Left ventricle myocardium inferior (tissue), 1 donor: Measurements from ENCODE around the gene MRAP2. TPM values are rescaled to one million over a fixed set of nuclear protein-coding genes. Genes with fewer than 3 reads are reported as not detected.
"Not testable (repeated sequence)": the region's sequence is repeated elsewhere in the genome, so short reads cannot be mapped to it uniquely, and the experiment has no call there.

Experiments used
- DNase-seq: peaks from one replicate; pipeline ENCODE4 v3.0.0-alpha.2; 2020
- H3K27ac ChIP-seq: fragments of 200-600 bp; replicated peaks from 2 replicates; pipeline ENCODE4 v1.8.0; 2021
- H3K27me3 ChIP-seq: fragments of 200-600 bp; 2 replicates; pipeline ENCODE4 v1.8.0; 2021; ENCODE audit warnings: low read depth
- H3K36me3 ChIP-seq: fragments of 200-600 bp; 2 replicates; pipeline ENCODE4 v1.8.0; 2021
- H3K4me1 ChIP-seq: fragments of 200-600 bp; 2 replicates; pipeline ENCODE4 v1.8.0; 2021
- H3K4me3 ChIP-seq: fragments of 200-600 bp; 2 replicates; pipeline ENCODE4 v1.8.0; 2021; ENCODE audit warnings: mild to moderate bottlenecking, moderate library complexity
- H3K9me3 ChIP-seq: fragments of 200-600 bp; replicated peaks from 2 replicates; pipeline ENCODE4 v1.8.0; 2021
- CTCF ChIP-seq: fragments of 200-600 bp; IDR thresholded peaks from 2 replicates; pipeline ENCODE4 v1.8.0; 2021; ENCODE audit warnings: antibody characterized with exemption, mild to moderate bottlenecking, borderline replicate concordance
- intact Hi-C: fragments of 100-400 bp; cut with micrococcal nuclease; formaldehyde crosslinking; loops from one replicate; pipeline ENCODE4 v1.11.0; 2022
- total RNA-seq: library from RNA; stranded (reverse); fragmentation: NEBNext Ultra II Directional; extraction: Animal tissue kit (Norgen Biotek cat#: 25700); gene quantifications from one replicate; pipeline ENCODE4 v1.2.1, GENCODE V29; 2021
- donor health status: DM: no; HTN: yes; CAD: no; lungs with severe emphysema.

Gene MRAP2
- total RNA-seq, 1 donor from 2014 or later: 0.16 TPM

DNA sequence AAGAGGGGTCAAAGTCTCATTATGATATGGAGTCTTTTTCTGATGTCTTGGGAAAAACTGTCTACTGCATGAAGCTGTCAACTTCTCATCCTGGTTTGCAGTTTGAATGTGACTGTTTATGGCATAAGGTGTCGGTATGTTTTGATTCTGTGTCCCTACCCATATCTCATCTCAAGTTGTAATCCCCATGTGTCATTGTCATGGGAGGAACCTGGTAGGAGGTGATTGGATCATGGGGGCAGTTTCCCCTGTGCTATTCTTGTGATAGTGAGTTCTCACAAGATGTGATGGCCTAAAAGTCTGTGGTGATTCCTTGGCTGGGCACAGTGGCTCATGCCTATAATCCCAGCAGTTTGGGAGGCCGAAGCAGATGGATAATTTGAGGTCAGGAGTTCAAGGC, 47.6 kb downstream of the MRAP2 start:
- intact Hi-C loops: no loop called here
- Histone ChIP-seq H3K4me1 (no peaks in the 10 kb centered on the region), H3K27me3 (peaks cover 5% of the 10 kb centered on the region), H3K4me3 (no peak overlapping the region), H3K27ac (no peak overlapping the region), H3K36me3 (no peaks in the 10 kb centered on the region), H3K9me3 (no peaks in the 10 kb centered on the region)
- no peak for DNase-seq
- no peak for TF ChIP-seq CTCF

DNA sequence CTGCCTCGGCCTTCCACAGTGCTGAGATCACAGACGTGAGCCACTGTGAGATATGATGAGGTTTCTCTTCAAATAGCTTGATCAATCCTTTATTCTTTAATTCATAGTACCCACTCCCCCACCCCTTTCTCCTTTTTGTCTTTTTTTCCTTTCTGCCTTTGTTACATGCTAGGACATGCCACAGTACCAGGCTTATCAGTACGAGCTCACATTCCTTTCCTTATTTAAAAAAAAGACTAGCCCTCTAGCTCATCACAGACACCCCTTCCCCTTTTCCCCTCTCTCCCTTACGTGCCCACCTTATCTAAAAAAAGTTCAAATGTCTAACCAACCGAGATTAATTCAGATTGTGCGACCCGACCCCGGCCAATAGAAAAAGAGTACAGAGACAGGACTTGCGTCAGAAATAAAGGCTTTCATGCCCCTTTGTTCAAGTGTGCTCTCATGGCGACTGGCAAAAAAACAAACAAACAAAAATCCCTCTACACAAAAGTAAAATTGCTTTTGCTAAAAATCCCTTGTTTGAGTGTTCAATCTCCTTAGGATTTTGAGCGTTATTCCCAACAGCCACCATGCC, 49.2 kb downstream of the MRAP2 start:
- no peak for DNase-seq
- Histone ChIP-seq H3K9me3 (no peaks in the 10 kb centered on the region), H3K36me3 (no peaks in the 10 kb centered on the region), H3K4me3 (no peak overlapping the region), H3K27me3 (peaks cover 6% of the 10 kb centered on the region), H3K27ac (no peak overlapping the region), H3K4me1 (no peaks in the 10 kb centered on the region)
- TF ChIP-seq CTCF: no peak
- intact Hi-C loops: no loop called here

DNA sequence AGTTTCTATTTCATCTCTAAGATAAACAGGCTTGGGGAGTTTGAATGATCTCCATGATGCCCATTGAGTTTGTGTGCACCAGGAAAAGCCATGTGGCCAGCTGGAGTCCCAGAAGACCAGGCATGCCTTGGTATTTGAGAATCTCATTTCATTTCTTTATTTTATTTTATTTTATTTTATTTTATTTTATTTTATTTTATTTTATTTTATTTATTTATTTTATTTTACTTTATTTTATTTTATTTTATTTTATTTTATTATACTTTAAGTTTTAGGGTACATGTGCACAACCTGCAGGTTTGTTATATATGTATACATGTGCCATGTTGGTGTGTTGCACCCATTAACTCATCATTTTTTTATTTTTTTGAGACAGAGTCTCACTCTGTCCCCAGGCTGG, 51.1 kb downstream of the MRAP2 start:
- H3K9me3 ChIP-seq, intact Hi-C loops, H3K4me3 ChIP-seq, H3K4me1 ChIP-seq, DNase-seq, H3K36me3 ChIP-seq, H3K27ac ChIP-seq: not testable (repeated sequence)
- peaks cover 10% of the 10 kb centered on the region for H3K27me3 ChIP-seq

DNA sequence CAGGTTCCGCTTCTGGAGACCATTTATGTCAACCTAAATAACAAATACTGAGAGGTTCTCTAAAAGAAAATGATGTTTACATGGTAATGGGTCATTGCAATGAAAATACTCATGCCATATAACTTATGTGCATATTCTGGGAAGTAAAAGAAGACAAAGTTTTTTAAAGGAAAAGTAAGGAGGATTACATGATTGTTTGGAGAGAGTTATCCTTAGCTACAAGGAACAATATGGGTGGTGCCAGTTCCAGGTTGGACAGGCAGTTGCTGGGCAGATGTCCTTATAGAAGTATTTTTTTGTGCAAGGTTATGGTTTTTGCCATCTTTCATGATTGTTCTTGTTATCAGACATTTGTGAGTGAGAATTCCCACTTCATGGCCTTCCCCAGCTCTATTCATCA, 52.5 kb downstream of the MRAP2 start:
- intact Hi-C loops: no loop called here
- no peak for DNase-seq
- H3K27me3 ChIP-seq: peaks cover 10% of the 10 kb centered on the region
- no peak overlapping the region for H3K4me3 ChIP-seq
- no peaks in the 10 kb centered on the region for H3K9me3 ChIP-seq
- no peaks in the 10 kb centered on the region for H3K4me1 ChIP-seq
- H3K27ac ChIP-seq: no peak overlapping the region
- H3K36me3 ChIP-seq: no peaks in the 10 kb centered on the region
- TF ChIP-seq CTCF: no peak

GRCh38 chr6:84086545-84087429, 53.2 kb downstream of the MRAP2 start:
- H3K27ac ChIP-seq: no peak overlapping the region
- H3K36me3 ChIP-seq: no peaks in the 10 kb centered on the region
- no peaks in the 10 kb centered on the region for H3K4me1 ChIP-seq
- intact Hi-C loops: no loop called here
- no peak for DNase-seq
- H3K9me3 ChIP-seq: no peaks in the 10 kb centered on the region
- no peak overlapping the region for H3K4me3 ChIP-seq
- TF ChIP-seq CTCF: no peak
- peaks cover 10% of the 10 kb centered on the region for H3K27me3 ChIP-seq

- Histone ChIP-seq H3K4me1 (no peaks in the 10 kb centered on the region), H3K9me3 (peaks cover 4% of the 10 kb centered on the region), H3K36me3 (no peaks in the 10 kb centered on the region), H3K4me3 (no peak overlapping the region), H3K27ac (no peak overlapping the region), H3K27me3 (peaks cover 5% of the 10 kb centered on the region)
- no peak for TF ChIP-seq CTCF
- intact Hi-C loops: no loop called here
- DNase-seq: no peak
Observed at GRCh38 chr6:84089081-84089480, 55.5 kb downstream of the MRAP2 start.
